EH (cell line): ENCODE results near the gene STARD13.

ENCODE experiments used
- DNase-seq: peaks from one replicate; pipeline ENCODE4 v3.0.0-alpha.2; 2015; ENCODE audit warnings: low read depth

The STARD13 gene

DNA sequence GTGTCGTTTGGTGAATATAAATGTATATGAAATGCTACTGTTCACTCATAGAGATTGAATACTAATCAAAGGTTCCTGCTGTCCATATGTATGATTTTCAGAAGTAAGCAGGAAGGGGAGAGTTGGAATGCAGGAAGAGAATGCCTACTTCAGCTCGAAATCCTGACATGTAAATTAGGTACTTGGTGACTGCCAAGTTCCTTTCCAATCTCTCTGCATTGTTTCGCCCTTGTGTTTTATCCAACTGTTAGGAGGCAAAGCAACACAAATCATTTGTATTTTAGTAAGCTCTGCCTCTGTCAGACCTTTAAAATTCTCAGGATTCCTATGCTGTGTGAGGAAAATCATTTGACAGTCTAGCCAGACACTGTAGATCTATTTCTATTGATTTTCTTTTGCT, 9.0 kb downstream of the STARD13 start:
- no peak for DNase-seq

DNA sequence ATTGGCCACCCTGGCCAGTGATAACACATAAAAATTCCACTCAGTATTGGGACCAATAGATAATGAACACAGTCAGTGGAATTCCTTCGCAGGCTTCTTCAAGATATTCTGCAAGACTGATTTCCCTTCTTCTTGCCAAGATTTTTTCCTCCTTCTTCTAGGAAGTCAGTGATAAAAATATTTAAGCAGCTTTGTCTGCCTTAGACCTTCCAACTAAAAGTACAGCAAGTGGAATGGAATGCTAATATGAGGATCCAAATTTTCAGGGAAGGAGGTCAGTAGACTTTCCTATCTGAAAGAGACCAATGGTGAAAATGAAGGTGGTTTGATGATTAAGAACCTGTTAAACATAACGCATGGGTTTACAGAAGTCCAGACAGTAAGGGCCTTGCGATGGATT, 9.6 kb downstream of the STARD13 start:
- DNase-seq: peak; percentile 91

DNA sequence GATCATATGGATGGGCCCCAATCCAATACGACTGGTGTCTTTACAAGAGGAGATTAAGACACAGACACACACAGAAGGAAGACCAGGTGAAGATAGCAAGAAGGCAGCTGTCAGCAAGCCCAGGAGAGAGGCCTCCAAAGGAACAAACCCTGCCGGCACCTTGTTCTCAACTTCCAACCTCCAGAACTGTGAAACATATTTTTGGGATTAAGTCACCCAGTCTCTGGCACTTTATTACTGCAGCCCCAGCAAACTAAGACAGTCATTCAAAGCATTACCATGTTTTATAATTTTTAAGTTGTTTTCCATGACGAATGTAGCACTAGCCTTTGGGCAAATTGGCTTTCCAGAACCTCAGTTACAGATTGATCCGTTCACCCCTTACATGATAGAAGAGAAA, 11.3 kb downstream of the STARD13 start:
- peak; percentile 72 for DNase-seq

DNA sequence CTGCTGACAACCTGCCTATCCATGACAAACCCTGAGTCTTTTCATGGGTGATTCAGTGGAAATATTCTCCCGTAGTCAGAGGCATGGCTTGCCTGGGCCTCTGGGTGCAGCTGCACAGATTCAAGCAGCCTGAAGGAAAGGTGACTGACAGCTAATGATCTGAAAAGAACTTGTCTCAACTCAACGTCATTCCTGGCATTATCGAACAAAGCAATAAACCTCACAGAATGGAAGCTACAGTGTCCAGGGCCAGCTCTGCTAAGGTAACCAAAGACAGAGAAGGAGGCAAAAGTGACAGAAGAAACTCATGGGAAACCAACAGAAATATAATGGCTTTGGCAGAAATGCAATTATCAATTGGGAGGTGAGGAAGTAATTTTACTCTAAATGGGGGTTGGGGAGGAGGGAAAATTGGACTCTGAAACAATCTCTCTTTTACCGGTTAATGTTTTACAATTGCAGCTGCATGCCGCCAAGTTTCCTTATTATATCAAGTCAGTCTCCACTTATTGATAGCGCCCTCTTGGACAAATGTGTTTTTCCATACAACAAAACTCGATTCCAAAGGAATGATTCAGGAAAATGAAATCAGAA, 12.9 kb downstream of the STARD13 start:
- DNase-seq: peak; percentile 29

DNA sequence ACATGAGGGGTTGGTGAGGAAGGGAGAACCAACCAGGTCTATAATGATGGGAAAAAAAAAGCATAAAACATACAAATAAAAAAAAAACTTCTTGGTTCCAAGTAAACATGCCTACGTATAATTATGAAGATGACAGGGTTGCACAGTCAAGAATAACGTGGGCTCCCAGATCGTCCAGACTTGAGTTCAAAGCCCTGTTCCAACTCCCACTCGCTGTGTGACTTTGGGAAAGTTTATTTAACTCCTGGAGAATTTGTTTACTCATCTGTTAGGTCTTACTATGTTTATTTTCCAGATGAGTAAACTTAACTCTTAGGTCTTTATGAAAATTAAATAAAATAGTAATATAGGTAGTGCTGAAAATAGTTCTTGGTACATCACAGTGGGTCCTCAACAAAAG, 13.8 kb downstream of the STARD13 start:
- DNase-seq: no peak

DNA sequence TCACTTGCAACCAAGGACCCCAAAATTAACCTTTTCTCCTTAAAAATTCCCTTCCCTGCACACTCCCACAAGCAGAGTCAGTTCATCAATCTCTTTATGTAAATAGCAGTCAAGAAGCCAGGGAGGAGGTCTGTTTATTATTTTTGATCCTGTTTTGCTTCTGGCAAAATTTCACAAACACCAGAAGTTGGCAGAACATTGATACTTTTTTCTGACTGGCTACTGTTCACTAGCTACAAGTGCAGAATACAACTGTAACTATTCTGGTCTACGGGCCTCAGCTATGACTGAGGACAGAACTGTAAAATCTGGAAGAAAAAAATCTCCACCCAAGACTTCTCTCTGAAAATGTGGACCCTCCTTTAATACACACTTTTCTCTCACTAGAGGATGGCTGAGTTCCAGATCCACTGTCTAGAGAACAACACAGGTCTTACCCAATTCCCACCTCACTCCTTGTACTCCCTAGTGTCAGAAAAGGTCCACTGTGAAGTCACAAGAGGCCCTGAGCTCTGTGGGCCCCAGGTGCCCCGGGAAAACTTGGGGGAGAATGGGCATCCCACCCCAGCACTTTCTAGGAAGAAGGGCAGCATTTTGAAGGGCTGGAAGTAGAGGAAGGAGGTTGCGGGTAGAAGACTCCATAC, 14.5 kb downstream of the STARD13 start:
- DNase-seq: peak; percentile 44

DNA sequence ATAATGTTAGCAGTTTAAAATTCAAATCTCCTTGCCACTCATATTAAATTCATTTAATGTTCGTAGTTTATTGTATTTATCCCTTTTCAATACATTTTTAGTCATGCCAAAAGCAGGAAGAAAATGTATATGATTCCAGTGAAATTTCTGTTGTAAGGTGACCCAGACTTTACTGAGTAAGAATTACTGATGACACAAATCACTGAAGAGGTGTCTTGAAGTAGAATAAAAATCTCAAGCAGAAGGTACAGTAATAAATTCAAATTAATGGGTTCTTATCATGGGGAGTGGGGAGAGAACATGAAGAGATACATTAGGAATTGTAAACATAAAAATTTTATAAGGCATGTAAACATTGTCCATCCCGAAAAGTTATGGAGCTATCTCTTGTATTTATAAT, 19.9 kb downstream of the STARD13 start:
- DNase-seq: no peak

DNA sequence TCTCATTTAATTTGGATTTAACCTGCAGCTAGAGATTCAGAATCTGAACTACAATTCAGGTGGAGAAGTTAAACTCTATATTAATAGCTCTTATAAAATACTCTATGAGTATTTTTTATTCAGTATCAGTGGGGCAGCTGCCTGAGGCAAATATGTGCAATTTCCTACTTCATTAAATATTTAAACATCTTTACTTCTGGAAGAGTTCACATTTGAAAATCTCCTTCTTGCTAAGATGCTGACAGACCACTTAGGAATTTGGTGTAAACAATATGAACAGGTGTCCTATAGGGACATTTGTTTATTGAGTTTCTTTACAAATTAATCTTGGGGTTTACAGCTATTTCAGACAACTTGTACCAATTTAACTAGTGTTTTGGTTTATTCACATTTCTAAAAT, 20.4 kb downstream of the STARD13 start:
- DNase-seq: no peak

DNA sequence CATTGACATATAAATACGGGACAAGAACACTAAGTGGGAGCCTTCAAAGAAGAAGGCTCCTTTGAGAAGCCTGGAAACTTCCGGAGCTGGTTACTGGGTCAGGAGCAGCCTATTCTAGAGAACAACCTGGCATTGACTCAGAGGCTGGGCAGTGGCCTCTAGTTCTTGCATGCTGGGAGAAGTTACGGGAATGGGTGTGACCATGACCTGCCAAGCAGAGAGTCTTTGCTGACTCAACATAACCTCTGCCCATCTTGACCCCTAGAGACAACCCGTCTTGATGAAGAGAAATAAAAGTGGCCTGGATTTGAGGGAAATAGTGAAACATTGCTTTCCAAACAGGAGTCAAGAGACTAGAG, 21.0 kb downstream of the STARD13 start:
- no peak for DNase-seq

DNA sequence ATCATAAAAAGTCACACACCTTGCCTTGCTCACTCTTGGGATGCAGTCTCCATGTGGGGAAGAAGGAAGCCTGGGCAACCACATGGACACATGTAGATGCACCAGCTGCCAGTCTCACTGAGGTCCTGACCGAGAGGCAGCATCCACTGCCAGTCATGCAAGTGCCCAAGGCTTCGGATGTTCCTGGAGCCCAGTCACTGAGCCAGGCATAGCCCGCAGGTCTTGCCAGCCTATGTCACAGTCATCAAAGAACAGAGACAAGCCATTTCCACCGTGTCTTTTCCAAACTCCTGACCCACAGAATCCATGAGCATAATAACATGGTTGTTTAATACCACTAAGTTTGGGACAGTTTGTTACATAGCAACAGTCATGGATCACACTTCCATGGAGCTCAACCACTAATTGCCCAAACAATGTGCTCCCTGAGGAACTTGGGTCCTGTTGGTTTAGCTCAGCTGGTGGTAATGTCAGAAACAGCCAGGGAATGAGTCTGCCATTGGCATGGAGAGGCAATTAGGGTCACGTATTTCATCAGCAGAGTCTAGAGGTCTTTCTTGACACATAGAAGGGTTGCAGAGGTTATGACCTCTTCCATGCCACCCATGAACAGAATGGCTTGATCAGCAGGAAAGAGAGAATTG, 21.5 kb downstream of the STARD13 start:
- DNase-seq: peak; percentile 75

DNA sequence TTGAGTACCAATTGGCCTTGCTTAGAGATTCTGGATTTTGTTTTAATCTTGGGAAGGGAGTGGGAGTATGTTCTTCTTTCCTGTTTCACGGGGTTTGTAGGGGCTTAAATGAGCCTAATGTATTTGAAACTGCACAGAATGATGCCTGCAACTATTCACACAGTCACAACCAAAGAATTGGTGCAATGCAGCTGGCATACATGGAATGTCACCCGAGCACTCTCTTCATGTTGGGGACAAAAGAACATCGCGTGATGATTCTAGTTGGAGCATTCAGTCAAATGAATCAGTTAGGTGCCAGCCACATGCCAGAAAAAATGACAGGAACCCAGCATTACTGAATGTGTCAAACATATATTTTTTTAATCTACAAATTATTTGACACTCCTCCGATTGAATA, 22.1 kb downstream of the STARD13 start:
- peak; percentile 42 for DNase-seq

DNA sequence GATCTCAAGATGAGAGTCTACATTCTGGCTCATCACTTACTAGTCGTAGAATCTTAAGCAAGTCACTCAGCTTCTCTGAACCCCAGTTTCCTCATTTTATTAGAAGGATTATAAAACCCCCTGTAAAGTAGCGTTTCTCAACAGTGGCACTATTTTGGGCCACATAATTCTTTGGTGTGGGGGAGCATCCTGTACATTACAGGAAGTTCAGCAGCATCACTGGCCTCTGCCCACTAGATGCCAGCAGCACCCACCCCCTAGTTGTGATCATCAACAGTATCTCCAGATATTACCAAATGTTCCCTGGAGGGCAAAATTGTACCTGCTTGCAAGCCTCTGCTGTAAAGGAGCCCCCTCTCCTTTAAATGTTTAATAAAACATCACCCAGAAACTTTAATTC, 22.6 kb downstream of the STARD13 start:
- DNase-seq: peak; percentile 34

DNA sequence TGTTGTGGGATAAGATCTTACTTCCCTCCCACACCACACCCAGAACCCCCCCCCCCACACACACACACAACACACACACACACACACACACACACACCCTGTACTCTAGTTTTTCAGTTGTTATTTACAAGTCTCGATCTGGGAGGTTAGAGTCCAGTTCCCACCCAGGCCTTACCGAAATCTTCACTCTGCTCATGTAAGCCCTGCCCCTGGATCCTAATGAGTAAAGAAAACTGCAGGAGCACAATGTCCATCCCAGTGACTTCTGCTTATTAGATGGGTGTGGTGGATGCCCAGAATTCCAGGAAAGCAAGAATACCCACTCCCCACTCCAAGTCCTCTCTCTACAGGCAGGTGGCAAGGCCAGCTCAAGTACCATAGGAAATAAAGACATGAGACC, 23.0 kb downstream of the STARD13 start:
- no peak for DNase-seq

DNA sequence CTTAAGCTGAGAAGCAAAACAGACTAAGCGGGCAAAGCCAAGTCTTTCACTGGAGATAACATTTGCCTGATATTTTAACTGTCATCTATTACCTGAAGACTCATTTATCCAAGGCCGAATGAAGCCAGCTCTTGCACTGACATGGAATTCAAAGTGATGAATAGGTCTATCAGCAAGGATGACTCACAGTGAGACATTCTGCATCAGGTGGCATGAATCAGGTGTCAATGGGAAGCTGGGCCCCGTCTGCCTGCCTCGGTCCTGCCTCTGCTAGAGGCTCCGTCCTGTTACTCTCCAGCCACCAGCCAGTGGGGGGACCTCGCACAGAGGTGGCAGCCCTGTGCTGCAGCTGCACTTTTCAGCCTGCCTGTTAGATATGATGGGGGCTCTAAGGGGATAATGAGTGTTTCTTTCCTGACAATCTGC, 23.5 kb downstream of the STARD13 start:
- DNase-seq: peak; percentile 26

DNA sequence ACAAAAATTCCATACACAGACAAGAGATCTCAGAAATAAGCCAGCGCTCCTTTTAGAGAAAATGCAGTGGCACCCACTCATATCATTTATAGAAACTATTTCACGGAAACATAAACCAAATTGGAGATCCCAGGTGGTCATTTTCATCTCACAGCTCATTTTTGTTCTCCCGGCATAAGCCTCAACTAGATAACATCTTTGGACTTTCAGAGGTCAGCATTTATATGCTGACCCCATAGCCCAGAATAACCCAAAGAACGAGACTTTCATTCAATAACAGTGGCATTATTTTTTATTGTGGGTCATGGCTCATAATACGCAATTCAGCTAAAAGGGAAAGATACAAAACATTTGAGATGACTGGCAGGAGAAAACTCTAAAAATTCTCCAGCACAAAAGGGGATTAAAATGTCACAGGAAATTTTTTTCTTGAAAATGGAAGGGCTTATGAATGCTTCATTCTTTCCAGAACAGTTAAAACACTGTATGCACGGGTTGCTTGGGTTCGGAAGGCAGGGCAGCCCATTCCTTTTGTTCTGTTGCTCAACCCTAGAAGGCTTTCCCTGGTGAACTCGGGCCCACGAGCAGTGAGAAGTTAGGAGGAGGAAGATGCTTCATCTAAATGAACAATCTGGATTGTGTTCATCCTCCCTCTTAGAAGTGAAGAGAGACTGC, 24.0 kb downstream of the STARD13 start:
- no peak for DNase-seq

DNA sequence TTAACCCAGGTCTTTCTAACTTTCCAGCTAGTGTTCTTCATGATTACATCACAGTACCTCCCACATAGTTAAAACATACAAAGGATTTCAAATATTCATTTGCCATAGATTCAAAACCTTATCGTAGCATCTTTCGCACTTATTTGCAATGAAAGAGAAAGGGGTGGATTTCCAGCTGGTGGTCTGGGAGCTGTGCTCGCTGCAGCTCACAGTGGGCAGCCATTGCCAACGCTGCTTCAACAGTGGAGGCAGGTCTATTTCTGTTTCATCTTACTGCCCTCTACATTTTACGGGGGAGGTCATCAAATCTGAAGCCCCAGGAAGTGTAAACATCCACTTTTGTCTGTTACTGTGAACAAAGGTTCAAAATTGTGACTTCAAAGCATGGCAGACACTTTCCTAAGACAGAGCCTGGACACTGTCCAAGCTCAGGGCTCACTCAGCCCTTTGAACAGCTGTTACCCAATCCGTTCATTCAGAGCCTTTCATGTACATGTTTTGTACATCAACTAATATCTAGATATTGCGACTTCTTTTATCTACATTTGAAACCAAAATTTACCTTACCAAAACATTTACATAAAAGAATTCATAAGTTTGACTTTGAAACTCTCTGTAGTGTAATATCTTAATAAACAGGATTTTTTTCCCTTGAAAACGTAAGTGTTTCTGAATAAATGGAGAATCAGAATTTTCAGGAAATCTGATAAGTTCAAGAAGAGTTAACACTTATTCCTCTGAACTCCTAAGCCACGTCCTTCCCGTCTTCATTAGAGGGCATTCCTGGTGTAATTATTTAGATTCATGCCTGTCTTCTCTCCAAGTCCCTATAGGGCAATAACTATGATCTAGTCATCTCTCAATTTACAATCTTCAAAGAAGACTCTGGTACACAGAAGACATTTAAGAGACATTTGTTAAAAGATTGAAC, 25.1 kb downstream of the STARD13 start:
- no peak for DNase-seq

DNA sequence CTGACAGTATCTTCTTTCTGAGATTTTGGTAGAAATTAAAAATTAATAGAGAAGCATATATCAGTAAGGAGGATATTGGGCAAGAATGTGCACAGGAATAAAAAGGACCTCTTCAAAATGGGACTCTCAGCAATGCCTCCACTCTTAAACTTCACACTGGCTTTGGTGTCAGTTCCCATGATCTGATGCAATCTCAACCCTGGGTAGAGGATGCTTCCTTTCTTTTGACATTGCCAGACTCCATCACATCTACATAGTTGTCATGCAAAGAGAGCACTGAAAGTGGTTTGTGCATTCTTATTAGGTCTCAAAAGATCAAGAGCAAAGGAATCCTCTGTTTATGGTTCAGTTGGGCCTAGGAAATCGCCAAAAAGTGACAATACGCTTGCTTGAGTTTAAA, 26.3 kb downstream of the STARD13 start:
- DNase-seq: peak; percentile 82

DNA sequence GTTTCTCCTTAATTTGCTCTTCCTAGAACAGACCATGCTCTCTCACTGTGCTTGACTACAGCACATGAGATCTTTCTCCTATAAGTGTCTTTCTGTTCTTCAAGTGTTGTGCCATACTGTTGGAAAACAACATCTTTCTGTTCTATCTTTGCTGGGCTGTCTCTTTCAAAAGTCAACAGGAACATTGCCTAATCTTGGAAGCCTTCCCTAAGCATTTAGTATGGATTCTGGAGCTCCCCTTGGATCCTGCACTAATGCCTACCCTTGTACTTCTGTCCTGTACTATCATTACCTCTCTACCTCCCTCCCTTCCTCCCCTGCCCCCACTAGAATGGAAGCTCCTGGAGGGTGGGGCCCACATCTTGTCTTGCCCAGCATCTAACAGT, 26.8 kb downstream of the STARD13 start:
- DNase-seq: no peak

DNA sequence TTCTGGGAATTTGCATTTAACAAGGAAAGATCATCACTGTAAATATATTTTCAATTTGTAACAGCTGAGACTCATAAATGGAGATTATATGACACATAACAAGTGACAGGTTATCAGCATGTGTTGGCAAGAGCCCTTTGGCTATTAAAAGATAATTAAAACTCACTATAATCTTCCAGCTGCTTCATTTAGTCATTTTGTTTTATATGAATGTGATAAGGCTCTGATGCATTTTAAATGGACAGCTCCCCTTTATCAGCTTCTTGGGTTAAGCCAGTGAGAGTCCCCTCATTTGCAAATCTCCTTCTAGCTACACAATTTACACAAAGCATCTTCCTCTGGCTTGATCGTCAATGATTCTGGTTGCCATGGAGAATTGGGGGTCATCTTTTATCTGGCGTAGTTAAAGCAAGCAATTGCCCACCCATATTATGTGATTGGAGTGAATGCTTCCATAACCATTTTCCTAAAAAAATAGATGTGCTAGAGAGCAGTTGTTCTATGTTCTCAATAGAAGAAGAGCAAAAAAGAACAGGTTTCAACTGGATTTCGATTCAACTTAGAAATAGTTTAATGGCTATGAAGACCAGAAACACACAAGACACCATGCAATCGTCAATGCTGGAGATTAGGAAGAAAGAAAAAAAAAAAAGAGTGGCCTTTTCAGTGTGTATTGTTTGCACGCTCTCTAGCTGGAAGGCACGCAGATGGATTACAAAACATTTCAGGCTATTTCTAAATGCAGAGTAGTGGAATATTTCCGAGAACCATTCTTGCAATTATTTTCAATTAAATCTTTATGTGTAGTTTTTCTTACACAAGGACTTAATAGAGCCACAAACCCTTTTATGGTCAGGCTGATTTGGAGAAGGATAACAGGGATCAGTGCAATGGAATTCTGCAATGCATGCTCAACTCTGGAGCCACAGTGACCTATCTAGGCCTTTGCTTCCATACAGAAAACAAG, 27.4 kb downstream of the STARD13 start:
- DNase-seq: peak; percentile 95

DNA sequence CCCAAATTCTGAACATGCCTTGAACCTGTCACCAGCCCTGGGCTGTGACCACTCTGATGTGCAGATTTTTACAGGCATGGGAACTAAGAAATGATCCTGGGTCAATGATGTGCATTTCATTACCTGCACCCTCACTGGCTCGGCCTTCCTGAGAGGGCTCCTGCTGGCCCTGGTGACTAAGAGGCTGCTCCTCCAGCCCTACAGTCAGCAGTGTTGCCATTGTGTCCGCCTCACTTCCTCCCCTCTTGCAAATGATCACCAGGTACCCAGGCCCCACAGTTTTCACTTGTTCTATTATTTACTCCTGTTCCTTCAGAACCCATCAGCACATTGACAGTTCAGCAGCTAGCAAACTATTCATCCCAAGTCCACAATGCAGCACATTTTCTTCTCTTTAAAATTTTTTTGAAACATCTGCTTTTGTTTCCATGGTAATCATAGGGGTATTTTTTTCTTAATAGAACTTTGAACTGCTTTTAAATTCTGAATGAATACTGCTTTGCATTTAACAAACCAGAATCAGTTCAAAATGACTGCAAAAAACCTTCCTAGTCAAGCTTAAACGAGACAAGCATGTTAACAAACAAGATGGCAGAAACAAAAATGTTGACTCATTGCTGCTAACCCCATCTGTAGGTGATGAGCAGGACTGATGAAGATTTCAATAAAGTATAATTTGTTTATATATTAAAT, 29.3 kb downstream of the STARD13 start:
- DNase-seq: no peak
